Loucy (cell line): ENCODE measurements around the gene GCSH.

Experiments used
- CTCF ChIP-seq: fragments of 200-600 bp; sonication (generic); conservative IDR thresholded peaks from 2 replicates; pipeline ENCODE4 v1.5.1; 2014; ENCODE audit warnings: mild to moderate bottlenecking, antibody characterized with exemption, low read length
- EZH2phosphoT487 ChIP-seq: fragments of 200-600 bp; IDR thresholded peaks from 2 replicates; pipeline ENCODE4 v1.6.1; 2018; ENCODE audit warnings: antibody characterized with exemption, mild to moderate bottlenecking, moderate library complexity, borderline replicate concordance

- TF ChIP-seq CTCF (no peak), EZH2phosphoT487 (no peak)
Observed at GRCh38 chr16:81061871-81062608, 34.2 kb downstream of the GCSH start.
